ENCODE results near the gene EIF3A. TPM values are rescaled to one million over a fixed set of nuclear protein-coding genes. Genes with fewer than 3 reads are reported as not detected.

The EIF3A gene
- total RNA-seq: 121 to 136 TPM (median 134 TPM) in 3 replicates
- long read RNA-seq, full-length matches to known transcripts: 226 of 287 reads
- long read RNA-seq, partial matches to known transcripts: 47 of 287 reads
- long read RNA-seq, other reads (novel, unspliced or antisense): 14 of 287 reads

GRCh38 chr10:119080521-119081259 lies at the start of gene EIF3A:
EIF3A (minus strand) TSS chr10:119080817; CDS start chr10:119080676, 141 bp downstream.
- DNase-seq (ENCODE audit: low spot score): peak; percentile 97

GRCh38 chr10:119129721-119130120 lies 49.1 kb upstream of the EIF3A start:
- Mint-ChIP-seq H3K4me1 (ENCODE audit: low read depth) (peaks cover 15% of the 10 kb centered on the region), H3K4me3 (ENCODE audit: unreplicated experiment) (no peak overlapping the region), H3K36me3 (ENCODE audit: low read depth) (peaks cover 44% of the 10 kb centered on the region), H3K9me3 (ENCODE audit: low read depth) (no peaks in the 10 kb centered on the region), H3K27ac (ENCODE audit: unreplicated experiment) (no peak overlapping the region), H3K27me3 (ENCODE audit: low read depth) (no peaks in the 10 kb centered on the region)
- TF ChIP-seq CTCF (IDR thresholded peaks at IDR 0.05): no peak
- no peak for DNase-seq (ENCODE audit: low spot score)

More at GRCh38 chr10:119080521-119081259, at the start of gene EIF3A:
- Mint-ChIP-seq H3K9me3 (ENCODE audit: low read depth) (no peaks in the 10 kb centered on the region), H3K27ac (ENCODE audit: unreplicated experiment) (peak within 1 kb of the TSS; percentile 99), H3K4me1 (ENCODE audit: low read depth) (peaks cover 36% of the 10 kb centered on the region), H3K36me3 (ENCODE audit: low read depth) (no peaks in the 10 kb centered on the region), H3K27me3 (ENCODE audit: low read depth) (no peaks in the 10 kb centered on the region), H3K4me3 (ENCODE audit: unreplicated experiment) (peak within 1 kb of the TSS; percentile 98)
- TF ChIP-seq CTCF (IDR thresholded peaks at IDR 0.05): no peak

GRCh38 chr10:119125942-119126341 lies 45.3 kb upstream of the EIF3A start:
- Mint-ChIP-seq H3K36me3 (ENCODE audit: low read depth) (peaks cover 44% of the 10 kb centered on the region), H3K27ac (ENCODE audit: unreplicated experiment) (no peak overlapping the region), H3K9me3 (ENCODE audit: low read depth) (no peaks in the 10 kb centered on the region), H3K4me3 (ENCODE audit: unreplicated experiment) (no peak overlapping the region), H3K27me3 (ENCODE audit: low read depth) (no peaks in the 10 kb centered on the region), H3K4me1 (ENCODE audit: low read depth) (peaks cover 6% of the 10 kb centered on the region)
- DNase-seq (ENCODE audit: low spot score): no peak
- TF ChIP-seq CTCF (IDR thresholded peaks at IDR 0.05): no peak

- Mint-ChIP-seq H3K4me1 (ENCODE audit: low read depth) (no peaks in the 10 kb centered on the region), H3K27me3 (ENCODE audit: low read depth) (no peaks in the 10 kb centered on the region), H3K9me3 (ENCODE audit: low read depth) (no peaks in the 10 kb centered on the region), H3K27ac (ENCODE audit: unreplicated experiment) (no peak overlapping the region), H3K36me3 (ENCODE audit: low read depth) (peaks cover 29% of the 10 kb centered on the region), H3K4me3 (ENCODE audit: unreplicated experiment) (no peak overlapping the region)
- TF ChIP-seq CTCF (IDR thresholded peaks at IDR 0.05): no peak
- DNase-seq (ENCODE audit: low spot score): no peak
These were observed 40.3 kb upstream of the EIF3A start for GRCh38 chr10:119120875-119121274.

GRCh38 chr10:119120413-119120867 lies 39.8 kb upstream of the EIF3A start:
- Mint-ChIP-seq H3K27ac (ENCODE audit: unreplicated experiment) (peak overlapping the region; percentile 8), H3K4me3 (ENCODE audit: unreplicated experiment) (no peak overlapping the region), H3K4me1 (ENCODE audit: low read depth) (no peaks in the 10 kb centered on the region), H3K9me3 (ENCODE audit: low read depth) (no peaks in the 10 kb centered on the region), H3K27me3 (ENCODE audit: low read depth) (no peaks in the 10 kb centered on the region), H3K36me3 (ENCODE audit: low read depth) (peaks cover 27% of the 10 kb centered on the region)
- no peak for DNase-seq (ENCODE audit: low spot score)
- no peak for TF ChIP-seq CTCF (IDR thresholded peaks at IDR 0.05)

All from chondrocyte (in vitro differentiated cells).